HUES6 (cell line): ENCODE results near the gene SPTBN2.

Source experiments
- H3K27ac ChIP-seq: 2 replicates; pipeline ENCODE4 v1.7.0; 2013; ENCODE audit warnings: low read depth, mild to moderate bottlenecking, low read length, inconsistent platforms
- H3K27me3 ChIP-seq: 2 replicates; pipeline ENCODE4 v1.6.1; 2013; ENCODE audit warnings: low read length; ENCODE audit not compliant: control insufficient read depth, insufficient read depth
- H3K36me3 ChIP-seq: 2 replicates; pipeline ENCODE4 v1.6.1; 2013; ENCODE audit warnings: low read length; ENCODE audit not compliant: control insufficient read depth, insufficient read depth
- H3K4me1 ChIP-seq: 2 replicates; pipeline ENCODE4 v1.6.1; 2013; ENCODE audit warnings: low read length; ENCODE audit not compliant: control insufficient read depth, insufficient read depth
- H3K4me3 ChIP-seq: 2 replicates; pipeline ENCODE4 v1.5.1; 2013; ENCODE audit warnings: low read depth, low read length
- H3K9ac ChIP-seq: one replicate; pipeline ENCODE4 v1.6.1; 2013; ENCODE audit warnings: mild to moderate bottlenecking, low read length
- H3K9me3 ChIP-seq: 2 replicates; pipeline ENCODE4 v1.6.1; 2013; ENCODE audit warnings: low read depth, low read length; ENCODE audit not compliant: control insufficient read depth, insufficient read depth

The SPTBN2 gene

DNA sequence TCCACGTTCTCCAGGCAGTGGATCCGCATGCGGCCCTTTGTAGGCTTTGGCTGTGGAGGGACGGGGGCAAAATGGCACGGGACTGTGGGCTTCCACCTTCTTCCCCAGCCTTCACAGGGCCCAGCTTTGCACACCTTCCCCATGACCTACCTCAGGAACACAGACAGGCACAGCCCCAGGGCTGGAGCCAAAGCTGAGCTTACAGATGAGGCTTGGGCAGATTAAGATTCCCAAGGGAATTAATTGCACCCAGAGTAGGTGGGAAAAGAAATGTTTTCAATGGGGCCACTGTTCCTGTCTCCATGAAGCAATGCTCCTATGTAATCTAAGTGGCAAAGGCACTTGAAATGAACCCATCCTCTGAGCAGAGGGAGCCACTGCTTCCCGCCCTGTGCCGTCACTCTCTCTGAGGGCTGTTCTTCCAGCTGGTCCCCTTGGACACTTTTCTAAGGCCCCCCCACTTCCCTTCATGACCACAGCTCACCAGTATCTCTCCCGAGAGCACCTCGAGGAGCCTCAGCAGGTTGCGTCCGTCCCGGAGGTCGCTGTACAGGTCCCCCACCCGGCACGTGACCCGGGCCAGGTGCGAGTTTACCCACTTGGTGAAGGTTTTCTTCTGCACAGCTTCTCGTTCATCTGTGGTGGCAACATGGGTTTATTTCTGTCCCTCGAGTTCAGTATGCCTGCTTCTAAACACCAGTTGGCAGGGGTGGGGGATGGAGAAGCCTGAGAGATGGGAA is 13.5 kb downstream of the SPTBN2 start:
- no peak overlapping the region for H3K4me3 ChIP-seq
- no peak overlapping the region for H3K9ac ChIP-seq
- H3K9me3 ChIP-seq: no peaks in the 10 kb centered on the region
- no peak overlapping the region for H3K27ac ChIP-seq
- peaks cover 24% of the 10 kb centered on the region for H3K4me1 ChIP-seq
- H3K27me3 ChIP-seq: no peaks in the 10 kb centered on the region
- peaks cover 51% of the 10 kb centered on the region for H3K36me3 ChIP-seq

DNA sequence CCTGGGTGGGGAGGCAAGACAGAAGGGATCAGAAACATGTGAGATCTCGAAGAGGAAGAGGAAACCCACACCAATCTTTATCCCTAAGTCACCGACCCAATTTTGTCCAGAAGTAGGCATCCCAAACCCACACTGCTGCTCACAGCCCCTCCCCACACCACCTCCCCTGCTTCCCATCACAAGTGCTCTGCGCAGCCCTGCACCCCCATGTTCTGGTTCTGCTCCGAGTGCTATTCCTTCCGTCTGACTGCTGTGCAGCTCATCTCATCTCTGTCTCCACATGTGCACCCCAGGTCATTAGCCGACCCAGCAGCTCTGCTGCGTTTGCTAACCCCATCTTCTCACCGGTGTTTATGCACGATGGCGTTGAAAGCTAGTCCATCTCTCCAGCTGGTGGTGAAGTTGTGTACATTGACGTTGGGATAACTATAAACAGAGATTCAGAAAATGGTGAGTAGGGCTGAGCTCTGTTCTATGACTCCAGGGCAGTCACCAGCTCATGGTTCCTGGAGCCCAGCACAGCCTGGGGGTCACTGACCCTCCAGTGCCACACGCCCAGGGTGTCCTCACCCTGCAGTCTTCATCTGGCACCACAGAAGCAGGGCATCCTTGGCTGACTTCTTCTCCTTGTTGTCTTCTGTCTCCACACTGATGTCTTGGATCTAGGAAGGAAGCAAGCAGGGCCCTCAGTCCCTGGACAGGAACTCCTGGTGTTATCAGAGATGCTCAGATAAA is 15.1 kb downstream of the SPTBN2 start:
- Histone ChIP-seq H3K27me3 (no peaks in the 10 kb centered on the region), H3K9ac (no peak overlapping the region), H3K4me3 (no peak overlapping the region), H3K4me1 (peaks cover 10% of the 10 kb centered on the region), H3K9me3 (no peaks in the 10 kb centered on the region), H3K36me3 (peaks cover 60% of the 10 kb centered on the region), H3K27ac (no peak overlapping the region)

DNA sequence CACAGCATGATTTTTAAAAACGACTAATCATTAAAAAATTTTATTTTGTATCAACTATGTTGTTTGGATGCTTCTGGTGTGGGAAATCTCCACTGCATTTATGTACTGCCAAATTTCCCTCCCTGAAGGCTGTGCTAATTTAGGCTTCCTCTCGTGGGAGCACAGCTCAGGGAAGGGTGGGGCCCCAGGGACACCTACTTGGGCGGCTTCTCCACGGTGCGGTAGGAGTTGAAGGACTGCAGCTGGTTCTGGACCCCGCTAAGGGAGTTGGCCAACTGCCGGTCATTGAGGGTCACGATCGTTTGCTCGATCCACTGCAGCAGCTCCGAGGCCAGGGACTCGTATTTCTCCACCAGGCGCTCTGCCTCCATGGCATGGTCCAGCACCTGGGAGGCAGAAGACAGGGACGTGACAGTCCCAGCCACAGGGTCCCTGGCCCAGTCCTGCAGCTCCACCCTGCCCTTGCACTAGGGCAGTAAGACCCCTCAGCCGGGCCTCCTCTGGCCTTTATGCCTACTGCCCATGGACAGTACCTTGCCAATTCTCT is 18.6 kb downstream of the SPTBN2 start:
- Histone ChIP-seq H3K36me3 (peaks cover 89% of the 10 kb centered on the region), H3K9ac (no peak overlapping the region), H3K27ac (no peak overlapping the region), H3K4me1 (no peaks in the 10 kb centered on the region), H3K27me3 (no peaks in the 10 kb centered on the region), H3K9me3 (no peaks in the 10 kb centered on the region), H3K4me3 (no peak overlapping the region)

DNA sequence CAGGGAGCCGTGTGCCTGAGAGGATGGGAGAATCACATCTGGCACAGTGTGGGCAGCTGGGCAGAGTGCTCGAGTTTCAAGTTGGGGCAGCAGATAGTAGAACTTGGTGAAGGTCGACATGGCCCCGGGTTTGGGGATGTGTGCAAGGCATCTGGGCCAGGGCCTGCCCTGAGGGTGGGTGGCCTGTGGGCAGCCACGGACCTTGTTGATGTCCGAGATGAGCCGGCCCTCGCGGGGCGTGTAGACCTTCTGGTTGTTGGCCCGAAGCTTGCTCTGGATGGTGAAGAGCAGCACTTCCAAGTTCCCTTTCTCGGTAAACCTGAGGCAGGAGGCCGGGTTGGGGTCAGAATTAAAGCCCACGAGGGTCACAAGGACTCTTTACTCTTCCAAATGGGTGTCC is 20.3 kb downstream of the SPTBN2 start:
- no peaks in the 10 kb centered on the region for H3K27me3 ChIP-seq
- no peak overlapping the region for H3K4me3 ChIP-seq
- H3K36me3 ChIP-seq: peaks cover 86% of the 10 kb centered on the region
- H3K27ac ChIP-seq: no peak overlapping the region
- H3K4me1 ChIP-seq: no peaks in the 10 kb centered on the region
- no peak overlapping the region for H3K9ac ChIP-seq
- H3K9me3 ChIP-seq: no peaks in the 10 kb centered on the region

DNA sequence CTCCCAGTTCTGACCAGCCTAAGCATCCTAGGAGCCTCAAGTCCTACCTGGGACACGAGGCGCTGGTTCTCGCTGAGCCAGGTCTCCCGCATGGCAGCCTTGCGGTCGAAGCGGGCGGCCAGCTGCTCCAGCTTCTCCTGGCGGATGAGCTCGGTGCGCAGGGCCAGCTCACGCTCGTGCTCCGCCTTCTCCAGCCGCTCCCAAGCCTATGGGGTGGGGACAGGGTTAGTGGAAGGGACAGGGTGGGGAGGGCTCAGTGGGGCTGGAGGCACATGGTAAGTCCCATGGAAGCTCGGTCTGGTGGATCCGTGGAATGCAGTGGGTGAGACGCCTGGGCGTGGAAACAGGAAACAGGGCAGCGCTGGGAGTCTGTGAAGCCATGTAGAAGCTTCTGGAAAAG is 20.9 kb downstream of the SPTBN2 start:
- Histone ChIP-seq H3K4me3 (no peak overlapping the region), H3K4me1 (no peaks in the 10 kb centered on the region), H3K36me3 (peaks cover 80% of the 10 kb centered on the region), H3K27me3 (no peaks in the 10 kb centered on the region), H3K9ac (no peak overlapping the region), H3K9me3 (no peaks in the 10 kb centered on the region), H3K27ac (no peak overlapping the region)

DNA sequence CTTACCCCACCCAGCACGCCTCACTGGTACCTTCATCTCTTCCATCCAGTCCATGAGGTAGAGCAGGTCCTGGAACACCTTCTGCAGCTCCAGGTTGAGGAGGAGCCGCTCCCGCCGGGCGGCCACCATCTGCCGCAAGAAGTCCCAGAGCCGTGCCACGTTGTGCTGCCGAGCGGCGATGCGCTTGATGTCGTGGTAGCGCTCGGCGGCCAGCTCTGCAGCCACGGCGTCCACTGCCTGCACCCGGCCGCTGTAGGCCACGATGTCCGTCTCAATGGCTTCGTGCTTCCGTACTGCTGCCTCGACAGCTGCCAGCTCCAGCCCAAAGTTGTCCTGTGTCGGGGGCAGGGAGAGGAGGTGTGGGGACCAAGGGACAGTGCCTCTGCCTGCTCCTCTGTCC is 21.5 kb downstream of the SPTBN2 start:
- no peaks in the 10 kb centered on the region for H3K4me1 ChIP-seq
- H3K27ac ChIP-seq: no peak overlapping the region
- peaks cover 76% of the 10 kb centered on the region for H3K36me3 ChIP-seq
- no peak overlapping the region for H3K9ac ChIP-seq
- no peaks in the 10 kb centered on the region for H3K9me3 ChIP-seq
- no peaks in the 10 kb centered on the region for H3K27me3 ChIP-seq
- no peak overlapping the region for H3K4me3 ChIP-seq

DNA sequence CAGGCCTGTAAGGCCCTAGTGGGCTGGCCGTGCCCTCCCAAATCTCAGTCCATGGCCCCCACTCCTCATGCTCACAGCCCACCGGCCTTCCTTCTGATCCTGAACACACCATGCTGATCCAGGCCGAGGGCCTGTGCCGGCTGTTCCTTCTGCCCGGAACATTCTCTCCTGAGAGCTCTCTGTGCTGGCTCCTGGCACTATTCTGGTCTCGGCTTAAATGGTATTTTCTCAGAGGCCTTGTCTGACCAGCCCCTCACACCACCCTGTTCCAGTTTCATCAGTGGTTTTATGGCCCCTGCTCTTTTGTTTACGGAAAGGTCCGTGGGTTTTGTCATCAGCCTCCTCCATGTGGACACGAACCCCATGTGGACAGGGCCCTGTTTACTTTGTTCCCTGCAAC is 22.0 kb downstream of the SPTBN2 start:
- Histone ChIP-seq H3K9ac (no peak overlapping the region), H3K27me3 (no peaks in the 10 kb centered on the region), H3K4me1 (no peaks in the 10 kb centered on the region), H3K4me3 (no peak overlapping the region), H3K27ac (no peak overlapping the region), H3K9me3 (no peaks in the 10 kb centered on the region), H3K36me3 (peaks cover 76% of the 10 kb centered on the region)

DNA sequence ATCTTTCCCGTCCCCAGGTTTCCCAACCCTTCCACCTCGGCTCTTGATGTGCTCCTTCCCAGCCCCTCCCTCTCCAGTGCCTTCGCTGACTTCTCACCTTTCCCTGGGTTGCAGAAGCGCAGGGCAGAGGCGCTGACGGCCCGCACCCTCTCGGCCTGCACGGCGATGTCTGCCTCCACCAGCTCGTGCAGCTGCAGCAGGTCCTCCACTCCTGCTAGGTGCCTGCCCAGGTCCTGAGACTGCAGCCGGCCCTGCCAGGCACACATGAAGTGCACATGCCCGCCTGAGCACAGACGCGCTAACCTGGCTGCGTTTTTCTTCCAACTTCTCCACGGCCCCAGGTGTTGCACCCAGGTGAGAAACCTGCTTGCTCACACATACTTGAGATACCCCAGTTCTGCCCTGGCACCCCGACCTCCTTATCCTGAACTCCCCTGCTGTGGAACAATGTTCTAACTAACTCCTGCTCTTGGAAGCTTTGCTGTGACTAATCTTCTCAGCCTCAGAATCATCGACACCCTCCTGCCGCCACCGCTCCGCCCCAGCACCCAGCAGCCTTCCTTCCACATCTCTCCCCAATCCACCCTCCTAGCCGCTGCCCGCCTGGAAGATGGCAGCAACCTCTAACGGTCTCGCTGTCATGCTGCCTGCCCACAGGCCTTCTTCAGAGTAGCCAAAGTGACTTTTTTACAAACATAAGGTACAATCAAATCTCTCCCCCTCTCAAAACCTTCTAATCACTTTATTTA is 23.3 kb downstream of the SPTBN2 start:
- Histone ChIP-seq H3K27ac (no peak overlapping the region), H3K4me1 (no peaks in the 10 kb centered on the region), H3K4me3 (no peak overlapping the region), H3K27me3 (no peaks in the 10 kb centered on the region), H3K9me3 (no peaks in the 10 kb centered on the region), H3K9ac (no peak overlapping the region), H3K36me3 (peaks cover 75% of the 10 kb centered on the region)

DNA sequence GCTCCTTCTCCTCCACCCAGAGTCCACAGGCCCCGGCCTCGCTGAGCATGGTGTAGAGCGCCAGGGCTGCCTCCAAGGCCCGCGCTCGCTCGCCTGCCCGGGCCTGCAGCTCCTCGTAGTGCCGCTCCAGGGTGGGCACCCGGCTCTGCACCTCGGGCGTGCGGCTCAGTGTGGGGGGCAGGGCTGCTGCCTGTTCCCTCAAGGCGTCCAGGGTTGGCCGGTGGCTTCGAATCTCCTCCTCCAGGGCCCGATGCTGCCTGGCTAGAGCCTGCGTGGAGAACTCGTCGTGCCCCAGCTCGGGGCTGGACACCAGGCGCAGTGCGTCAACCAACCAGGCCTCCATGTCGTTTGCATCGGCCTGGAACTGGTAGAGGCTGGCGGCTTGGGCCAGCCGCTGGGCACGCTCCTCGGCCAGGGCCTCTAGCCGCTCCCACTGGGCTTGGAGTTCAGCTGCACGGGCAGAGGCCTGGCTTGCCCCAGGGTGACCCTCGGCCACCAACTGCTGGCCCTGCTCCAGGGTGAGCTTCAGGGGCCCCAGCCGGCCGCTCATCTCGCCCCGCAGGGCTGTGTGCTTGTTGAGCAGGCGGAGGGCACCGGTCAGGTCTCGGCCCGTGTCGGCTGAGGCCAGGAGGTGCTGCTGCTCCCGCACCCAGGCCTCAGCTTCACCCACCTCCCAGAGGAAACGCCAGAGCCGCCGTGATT is 24.2 kb downstream of the SPTBN2 start:
- no peak overlapping the region for H3K27ac ChIP-seq
- H3K9ac ChIP-seq: no peak overlapping the region
- H3K4me1 ChIP-seq: no peaks in the 10 kb centered on the region
- peaks cover 75% of the 10 kb centered on the region for H3K36me3 ChIP-seq
- no peaks in the 10 kb centered on the region for H3K9me3 ChIP-seq
- H3K4me3 ChIP-seq: no peak overlapping the region
- H3K27me3 ChIP-seq: no peaks in the 10 kb centered on the region

DNA sequence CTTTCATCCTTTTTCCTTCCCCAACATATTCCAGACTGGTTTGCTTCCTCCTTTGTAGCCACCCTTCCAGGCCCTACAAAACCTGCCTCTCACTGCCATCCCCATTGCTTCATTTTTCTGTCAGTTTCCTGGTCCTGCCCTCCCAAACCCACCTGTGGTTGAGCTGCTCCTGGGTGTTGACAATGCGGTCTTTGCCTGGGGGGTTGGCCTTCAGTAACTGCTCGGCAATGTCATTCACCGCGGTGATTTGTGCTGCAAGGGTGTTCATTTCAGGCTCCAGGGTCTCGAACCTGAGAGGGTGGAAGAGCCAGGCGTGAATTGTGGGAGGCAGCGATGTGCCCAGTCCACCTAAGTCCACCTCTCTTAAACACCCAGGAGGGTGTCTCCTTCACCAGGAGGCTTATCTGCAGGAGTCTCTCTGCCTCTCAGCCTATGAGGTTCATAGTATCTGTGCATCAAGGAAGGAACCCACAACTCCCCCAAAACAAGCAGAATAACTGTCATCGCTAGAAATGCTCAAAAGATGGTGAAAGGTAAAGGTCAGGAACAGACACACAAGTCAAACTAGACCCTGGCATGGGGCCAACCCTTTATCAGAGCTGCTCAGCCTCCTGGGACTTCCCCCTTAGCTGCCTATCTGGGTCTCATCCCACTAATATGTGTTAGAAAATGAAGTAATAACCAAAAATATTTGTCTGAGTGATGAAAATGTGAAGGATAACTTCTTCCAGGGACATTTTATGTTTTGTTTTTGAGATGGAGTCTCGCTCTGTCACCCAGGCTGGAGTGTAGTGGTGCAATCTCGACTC is 27.4 kb downstream of the SPTBN2 start:
- no peak overlapping the region for H3K27ac ChIP-seq
- no peak overlapping the region for H3K9ac ChIP-seq
- no peaks in the 10 kb centered on the region for H3K27me3 ChIP-seq
- no peak overlapping the region for H3K4me3 ChIP-seq
- H3K4me1 ChIP-seq: no peaks in the 10 kb centered on the region
- H3K36me3 ChIP-seq: peaks cover 76% of the 10 kb centered on the region
- H3K9me3 ChIP-seq: no peaks in the 10 kb centered on the region
